Measurements from ENCODE around the gene FBXW8.

FBXW8 gene

DNA sequence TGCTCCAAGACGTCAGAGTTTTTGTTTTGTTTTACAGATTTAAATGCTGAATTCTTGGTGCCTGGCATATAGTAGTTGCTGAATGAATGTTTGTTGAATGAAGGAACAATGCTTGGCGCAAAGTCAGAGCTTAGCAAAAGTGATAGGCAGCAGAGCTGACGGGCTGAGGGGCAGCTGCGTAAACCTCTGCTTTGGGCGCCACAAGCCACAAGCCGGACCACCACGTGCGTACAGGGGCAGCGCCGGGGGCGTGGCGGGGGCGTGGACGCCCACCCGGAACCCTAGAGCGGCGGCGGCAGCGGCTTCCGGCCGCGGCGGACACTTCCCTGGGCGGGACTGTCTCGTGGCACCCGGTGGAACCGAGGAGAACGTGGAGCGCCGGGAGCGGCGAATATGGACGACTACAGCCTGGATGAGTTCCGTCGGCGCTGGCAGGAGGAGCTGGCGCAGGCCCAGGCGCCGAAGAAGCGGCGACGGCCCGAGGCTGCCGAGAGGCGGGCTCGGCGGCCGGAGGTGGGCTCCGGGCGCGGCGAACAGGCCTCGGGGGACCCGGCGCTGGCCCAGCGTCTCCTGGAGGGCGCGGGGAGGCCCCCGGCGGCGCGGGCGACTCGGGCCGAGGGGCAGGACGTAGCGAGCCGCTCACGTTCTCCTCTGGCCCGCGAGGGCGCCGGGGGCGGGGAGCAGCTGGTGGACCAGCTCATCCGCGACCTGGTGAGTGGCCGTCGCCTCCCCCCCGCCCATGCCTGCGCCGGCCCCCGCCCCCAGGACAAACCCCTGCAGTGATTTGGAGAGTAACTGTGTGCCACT is at the start of gene FBXW8:
Gene FBXW8 (plus strand): TSS at position 306 of the 807 bp plus-strand sequence. CDS start 88 bp downstream, at position 394.
- DNase-seq, result peak; percentile 89

DNA sequence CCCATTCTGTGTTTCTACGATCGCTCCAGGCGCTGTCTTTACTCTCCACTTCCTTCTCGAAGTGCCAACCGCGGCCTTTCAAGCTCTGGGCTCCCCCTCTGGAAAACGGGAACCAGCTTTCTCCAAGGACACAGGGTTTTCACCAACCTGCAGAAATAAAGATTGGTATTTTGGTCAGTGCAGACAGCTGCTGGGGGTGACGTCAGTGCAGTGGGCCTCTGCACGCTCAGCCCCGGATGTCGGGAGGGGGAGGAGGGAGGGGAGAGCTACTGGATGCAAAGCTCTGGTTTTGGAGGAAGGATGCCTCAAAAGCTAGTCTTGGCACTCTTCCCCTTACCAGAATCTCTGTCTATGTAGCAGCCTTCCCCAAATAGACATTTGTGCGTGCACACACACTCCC is 49.4 kb upstream of the FBXW8 start:
- DNase-seq, result peak; percentile 82

- no peak for DNase-seq
Observed at GRCh38 chr12:116862167-116862566, 48.6 kb upstream of the FBXW8 start.

DNA sequence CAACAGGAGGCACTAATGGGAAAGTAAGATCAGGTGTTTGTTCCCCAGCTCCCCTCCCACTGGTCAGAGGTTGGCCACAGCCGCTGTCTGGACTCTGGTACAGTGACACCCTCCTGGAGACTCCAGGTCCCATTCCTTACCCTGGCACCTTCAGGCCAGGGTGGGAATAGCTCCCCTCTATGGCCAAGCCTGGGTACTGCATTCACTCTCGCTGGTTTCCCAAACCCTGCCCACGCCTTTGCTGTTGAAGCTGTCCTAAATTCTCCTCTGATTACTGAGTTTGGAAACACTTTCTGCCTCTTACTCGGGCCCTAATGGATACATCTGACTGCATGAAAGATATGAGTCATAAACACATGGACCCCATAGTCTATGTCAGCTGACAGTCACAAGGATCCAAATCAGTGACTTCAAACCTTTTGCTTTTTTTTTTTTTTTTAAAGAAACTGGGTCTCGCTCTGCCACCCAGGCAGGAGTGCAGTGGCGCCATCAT is 47.4 kb upstream of the FBXW8 start:
- DNase-seq, result no peak

DNA sequence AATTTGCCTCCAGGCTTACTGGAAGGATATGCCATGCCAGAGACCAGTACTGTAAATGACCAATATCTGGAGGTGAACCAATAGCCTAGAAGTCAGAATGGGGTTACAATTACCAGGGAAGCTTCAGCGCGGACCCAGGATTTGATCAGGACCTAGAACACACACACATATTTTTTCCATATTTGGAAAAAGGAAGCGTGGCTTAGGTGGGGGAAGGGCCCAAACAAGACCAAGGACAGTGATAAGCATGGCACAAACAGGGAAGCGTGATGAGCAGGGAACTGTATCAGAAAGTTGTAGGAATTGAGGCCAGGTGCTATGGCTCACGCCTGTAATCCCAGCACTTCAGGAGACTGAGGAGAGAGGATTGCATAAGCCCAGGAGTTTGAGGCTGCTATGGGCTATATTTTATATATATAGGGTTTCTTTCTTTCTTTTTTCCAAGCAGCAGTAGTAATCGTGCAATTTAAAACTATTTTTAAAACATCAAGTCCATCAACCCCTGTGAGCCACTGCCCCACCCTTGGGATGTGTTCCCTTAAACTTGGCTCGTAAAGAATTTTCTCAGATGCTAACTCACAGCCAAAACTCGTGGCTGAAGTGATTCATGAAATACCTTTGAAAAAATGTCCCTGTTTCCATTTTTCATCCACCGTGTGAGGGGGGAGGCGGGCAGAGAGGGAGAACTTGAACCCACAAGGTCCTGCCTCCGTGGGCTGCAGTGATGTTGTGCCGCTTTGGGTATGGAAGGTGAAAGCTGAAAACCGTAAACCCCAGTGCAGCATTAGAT is 46.2 kb upstream of the FBXW8 start:
- DNase-seq, result no peak

- no peak for DNase-seq
Observed at GRCh38 chr12:116867523-116867922, 43.2 kb upstream of the FBXW8 start.

DNA sequence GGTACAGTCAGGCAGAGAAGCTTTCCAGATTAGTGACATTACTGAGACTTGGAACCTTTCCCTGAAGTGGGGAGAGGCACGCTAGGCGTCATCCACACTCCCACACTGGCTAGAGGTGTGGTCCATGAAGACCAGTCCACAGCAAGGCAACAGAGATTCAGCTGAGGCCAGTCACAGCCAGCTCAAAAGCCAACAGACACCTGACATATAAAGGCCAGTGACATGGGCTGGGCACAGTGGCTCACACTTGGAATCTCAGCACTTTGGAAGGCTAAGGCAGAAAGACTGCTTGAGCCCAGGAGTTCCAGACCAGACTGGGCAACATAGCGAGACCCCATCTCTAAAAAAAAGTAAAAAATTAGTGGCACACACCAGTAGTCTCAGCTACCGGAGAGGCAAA is 40.4 kb upstream of the FBXW8 start:
- DNase-seq, result no peak

- DNase-seq, result no peak
Observed at GRCh38 chr12:116874324-116874995, 36.3 kb upstream of the FBXW8 start.

DNA sequence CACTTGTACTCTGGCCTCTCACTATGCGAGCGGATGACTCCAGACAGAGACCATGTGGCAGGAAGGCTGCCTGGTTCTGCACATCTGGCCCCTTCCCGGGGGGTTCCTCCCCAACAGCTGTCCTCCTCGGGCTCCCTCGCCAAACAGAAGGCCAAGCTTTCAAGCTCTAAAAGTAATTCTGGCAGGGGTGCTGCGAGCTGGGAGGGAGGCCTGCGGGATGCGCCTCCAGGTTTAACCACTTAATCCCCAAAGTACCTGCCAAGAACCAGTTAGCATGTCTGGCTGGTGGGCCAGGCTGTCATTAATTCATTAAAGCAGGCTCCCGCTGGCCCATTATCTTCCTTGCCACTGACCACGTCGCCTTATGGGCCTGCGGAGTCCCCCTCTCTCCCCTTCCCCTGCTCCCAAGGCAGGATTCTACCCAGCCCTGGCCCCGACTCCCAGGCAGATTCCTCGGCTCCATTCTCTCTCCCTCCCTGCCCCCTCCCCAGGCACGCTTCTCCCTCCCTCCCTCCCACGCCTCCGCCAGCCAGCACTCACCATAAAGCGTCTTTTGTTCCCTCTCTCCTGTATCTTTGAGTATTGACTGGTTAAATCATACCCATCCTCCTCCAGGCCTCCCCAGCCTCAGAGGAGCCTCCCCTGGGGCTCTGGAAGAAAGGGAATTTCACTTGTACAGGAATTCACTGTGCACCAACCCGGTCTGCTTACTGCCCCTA is 34.4 kb upstream of the FBXW8 start:
- DNase-seq, result peak; percentile 84

- DNase-seq, result peak; percentile 20
Observed at GRCh38 chr12:116878567-116879508, 31.9 kb upstream of the FBXW8 start.

GRCh38 chr12:116879509-116880212 is 31.1 kb upstream of the FBXW8 start:
- DNase-seq, result no peak

DNA sequence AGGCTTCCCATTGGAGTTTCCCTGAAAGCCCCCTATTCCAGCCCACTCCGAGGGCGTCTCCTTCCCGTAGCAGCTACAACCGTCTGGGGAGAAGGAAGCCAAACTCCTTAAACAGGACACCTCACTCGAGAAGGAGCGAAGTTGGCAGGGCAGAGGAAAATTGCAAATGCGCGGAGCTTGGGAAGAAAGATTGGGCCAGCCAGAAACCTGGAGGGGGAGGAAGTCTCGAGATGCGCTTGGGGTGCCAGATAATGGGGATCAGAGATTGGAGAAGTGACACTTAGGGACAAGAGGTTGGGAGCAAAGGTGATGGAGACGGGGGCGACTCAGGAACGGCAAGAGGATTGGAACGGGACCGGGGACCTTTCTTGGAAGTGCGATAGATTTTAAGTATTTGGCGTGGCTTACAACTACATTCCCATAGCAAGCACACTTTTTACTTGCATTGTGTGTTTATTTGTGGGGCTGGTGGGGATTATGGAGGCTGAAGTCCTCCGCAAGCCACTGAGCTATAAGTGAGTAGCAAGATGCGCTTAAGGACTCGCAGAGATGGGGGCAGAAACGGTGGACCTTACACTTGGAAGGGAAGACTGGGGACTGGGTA is 30.4 kb upstream of the FBXW8 start:
- DNase-seq, result no peak

GRCh38 chr12:116880817-116881324 is 29.9 kb upstream of the FBXW8 start:
- DNase-seq, result peak; percentile 43

DNA sequence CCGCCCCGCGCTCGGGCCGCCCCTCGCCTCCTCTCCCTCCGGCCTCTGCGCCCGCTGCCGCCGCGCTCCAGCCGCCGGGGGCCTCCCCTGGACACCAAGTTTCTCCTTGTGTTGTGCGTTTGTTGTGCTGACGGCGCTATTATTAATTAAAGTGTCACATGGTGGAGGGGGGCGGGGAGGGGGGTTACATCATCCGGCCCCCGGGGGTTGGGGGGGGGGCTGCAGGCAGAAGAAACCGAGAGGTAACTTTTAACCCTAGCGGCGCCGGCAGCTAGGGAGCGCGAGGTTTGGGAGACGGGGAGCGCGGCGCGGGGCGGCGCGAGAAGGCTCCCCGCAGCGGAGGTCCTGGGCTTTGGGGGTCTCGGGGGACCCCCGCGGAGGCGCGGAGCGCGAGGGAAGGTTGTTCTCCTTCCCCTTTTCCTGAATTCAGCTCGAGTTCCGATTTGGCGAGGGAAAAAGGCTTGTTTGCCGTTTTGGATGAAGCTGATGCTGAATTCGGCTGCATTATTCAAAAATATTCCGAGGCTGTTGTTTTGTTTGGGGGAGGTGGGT is 29.3 kb upstream of the FBXW8 start, which contains the start of gene HRK:
Gene HRK (minus strand): TSS at position 117 of the 552 bp plus-strand sequence. CDS start 134 bp downstream, outside the sequence.
- DNase-seq, result peak; percentile 38

DNA sequence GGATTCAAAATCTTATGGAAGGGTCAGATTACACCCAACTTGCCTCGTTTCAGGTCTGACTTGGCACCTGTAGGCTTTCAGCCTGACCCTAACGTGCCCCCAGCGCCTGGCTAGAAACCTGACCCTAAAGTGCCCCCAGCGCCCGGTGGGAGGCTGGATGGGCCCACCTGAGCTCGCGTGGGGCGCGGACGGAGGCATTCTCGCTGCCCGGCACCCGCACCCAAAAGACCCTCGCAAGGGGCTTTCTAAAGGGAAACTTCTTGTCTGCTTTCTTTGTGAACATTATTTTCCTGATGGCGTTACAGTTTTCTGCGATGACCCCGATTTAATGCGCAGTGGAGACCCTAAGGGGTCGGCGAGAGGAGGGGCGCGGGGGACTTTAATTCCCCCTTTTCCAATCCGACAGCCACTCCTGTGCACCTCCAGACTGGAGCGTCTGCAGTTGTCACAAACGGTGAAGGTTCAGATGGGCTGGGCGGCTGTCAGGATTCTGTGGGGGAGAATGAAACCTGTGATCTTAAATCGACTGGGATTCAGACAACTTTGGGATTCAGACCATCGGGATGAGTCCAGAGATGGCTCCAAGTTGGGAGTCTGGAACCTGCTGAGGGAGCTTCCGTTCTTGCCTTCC is 28.8 kb upstream of the FBXW8 start:
- no peak for DNase-seq

GRCh38 chr12:116882742-116883141 is 28.0 kb upstream of the FBXW8 start:
- no peak for DNase-seq

GRCh38 chr12:116884871-116885270 is 25.9 kb upstream of the FBXW8 start:
- no peak for DNase-seq

DNA sequence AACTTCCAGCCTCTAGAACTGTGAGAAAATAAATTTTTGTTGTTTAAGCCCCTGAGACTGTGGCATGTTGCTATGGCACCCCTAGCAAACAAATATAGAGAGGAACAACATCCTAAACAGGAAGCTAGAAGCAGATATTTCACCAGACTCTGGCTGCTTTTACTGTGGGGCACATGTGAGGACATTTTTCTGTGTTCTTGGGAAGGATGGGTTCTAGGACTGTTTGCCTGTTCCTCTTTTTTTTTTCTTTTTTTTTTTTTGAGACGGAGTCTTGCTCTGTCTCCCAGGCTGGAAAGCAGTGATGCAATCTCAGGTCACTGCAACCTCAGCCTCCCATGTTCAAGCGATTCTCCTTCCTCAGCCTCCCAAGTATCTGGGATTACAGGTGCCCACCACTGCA is 25.3 kb upstream of the FBXW8 start:
- DNase-seq, result no peak

DNA sequence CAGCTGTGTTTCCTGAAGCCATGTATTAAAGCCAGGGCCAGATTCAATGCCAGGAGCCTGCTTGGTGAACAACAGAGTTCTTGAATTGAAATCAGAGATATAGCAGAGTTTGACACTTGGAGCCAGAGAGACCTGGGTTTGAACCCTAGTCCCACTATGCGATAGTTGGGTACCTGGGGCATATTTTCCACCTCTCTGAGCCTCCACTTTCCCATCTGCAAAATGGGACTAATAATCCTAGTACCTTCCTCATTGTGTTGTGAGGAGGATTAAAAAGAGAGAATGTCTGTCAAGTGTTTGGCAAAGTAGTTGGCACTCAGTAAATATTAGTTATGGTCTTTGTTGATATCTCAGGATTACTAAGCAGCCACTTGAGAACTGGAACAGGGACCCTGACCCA is 23.5 kb upstream of the FBXW8 start:
- DNase-seq, result no peak

Measured in right hindlimb (tissue), 1 donor.